Stimulated activated CD4-positive, alpha-beta T cell treated with anti-CD3 and anti-CD28 coated beads, TNF-alpha, amount 100 ng/mL, for 24 hours (primary cell): ENCODE measurements around the gene HEXA.

Source experiments
- DNase-seq, 3 experiments: peaks; one replicate each; pipeline ENCODE4 v3.0.0-alpha.2; 2020; ENCODE audit warnings: low read depth in 3 of 3

HEXA gene

GRCh38 chr15:72319360-72319984 is 56.3 kb downstream of the HEXA start:
- DNase-seq, result peak in 1 of 3 experiments; percentile 26

GRCh38 chr15:72318408-72318942 is 57.3 kb downstream of the HEXA start:
- DNase-seq, result no peak

GRCh38 chr15:72315706-72316370 is 60.0 kb downstream of the HEXA start:
- no peak for DNase-seq

- DNase-seq, result no peak
These were observed 61.9 kb downstream of the HEXA start for GRCh38 chr15:72313881-72314280.

GRCh38 chr15:72313448-72313840 is 62.4 kb downstream of the HEXA start:
- no peak for DNase-seq

- DNase-seq, result peak; percentile 35 to 60 (median 44)
These were observed 63.0 kb downstream of the HEXA start for GRCh38 chr15:72312605-72313447.

DNA sequence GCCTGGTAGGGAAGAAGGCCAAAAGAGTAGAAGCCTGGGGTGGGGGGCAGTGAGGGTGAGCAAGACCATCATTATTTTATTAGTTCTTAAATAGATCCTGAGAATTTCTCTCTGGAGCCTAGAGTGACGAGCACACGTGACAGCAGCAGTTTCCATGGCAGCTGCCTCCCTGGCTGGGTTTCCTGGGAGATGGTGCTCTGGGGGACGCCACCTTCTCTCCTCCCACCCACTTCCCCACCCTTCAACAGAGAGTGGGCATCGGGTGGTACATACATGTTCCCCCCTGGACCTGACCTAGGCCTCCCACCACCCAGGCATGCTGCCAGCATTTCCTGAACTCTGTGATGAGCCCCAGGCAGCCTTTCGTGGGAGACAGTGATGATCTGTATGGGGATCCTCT is 68.8 kb downstream of the HEXA start:
- DNase-seq, result no peak

GRCh38 chr15:72306211-72306785 is 69.5 kb downstream of the HEXA start:
- peak in 1 of 3 experiments; percentile 15 for DNase-seq

DNA sequence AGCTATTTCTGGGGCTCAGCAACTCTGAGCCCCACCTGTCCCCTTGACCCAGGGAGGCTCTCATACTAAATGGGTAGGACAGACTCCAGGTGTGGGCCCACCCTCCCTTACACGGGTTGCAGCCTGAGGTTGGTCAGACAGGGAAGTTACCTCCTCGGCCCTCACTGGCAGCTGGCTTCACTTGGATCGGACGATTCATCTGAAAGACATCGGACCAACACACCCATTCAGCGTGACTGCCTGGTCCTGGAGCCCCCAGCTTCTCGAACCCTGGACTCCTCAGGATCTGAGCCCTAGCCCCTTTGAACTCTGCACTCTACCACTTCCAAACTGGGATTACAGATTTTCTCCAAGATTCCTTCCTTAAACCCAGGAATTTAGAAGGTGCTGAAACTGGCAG is 71.2 kb downstream of the HEXA start:
- no peak for DNase-seq

DNA sequence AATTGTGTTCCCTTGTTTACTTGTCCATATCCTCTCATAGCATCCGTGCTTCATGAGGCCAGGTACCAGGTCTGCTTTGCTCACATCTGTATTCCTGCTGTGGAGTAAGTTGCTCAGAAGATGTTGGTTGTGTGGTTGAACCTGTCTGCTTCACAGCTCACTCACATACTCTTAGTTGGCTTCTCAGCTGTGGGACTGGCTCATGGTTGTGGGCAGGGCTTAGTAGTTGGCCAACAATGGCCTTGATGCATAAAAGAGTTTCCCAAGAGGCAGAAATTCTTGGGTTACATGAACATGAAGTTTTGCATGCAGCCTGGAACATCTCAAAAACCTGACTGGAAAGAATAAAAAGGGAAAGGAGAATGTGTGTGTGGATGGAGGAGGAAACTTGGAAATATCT is 72.9 kb downstream of the HEXA start:
- DNase-seq, result no peak
